GM18519 (cell line): ENCODE results near the gene RWDD4.

ENCODE experiments used
- ATAC-seq: cut with Tn5 transposase; IDR thresholded peaks from one replicate; pipeline ENCODE4 v1.9.1; 2021; ENCODE audit warnings: mild to moderate bottlenecking, moderate library complexity; ENCODE audit not compliant: unreplicated experiment, low FRiP score

RWDD4 gene

GRCh38 chr4:183659029-183659871, at the start of gene RWDD4, which contains the start of gene TRAPPC11:
Gene RWDD4 (minus strand): TSS chr4:183659185. CDS start chr4:183658952, 233 bp downstream.
Gene TRAPPC11 (plus strand): TSS chr4:183659293. CDS start chr4:183663868, 4,575 bp downstream.
- peak; percentile 98 for ATAC-seq

GRCh38 chr4:183702492-183702891, 43.5 kb upstream of the RWDD4 start:
- no peak for ATAC-seq

GRCh38 chr4:183700407-183700806, 41.4 kb upstream of the RWDD4 start:
- ATAC-seq: no peak

- no peak for ATAC-seq
Measured at GRCh38 chr4:183698909-183699308, 39.9 kb upstream of the RWDD4 start.

GRCh38 chr4:183691897-183692296, 32.9 kb upstream of the RWDD4 start:
- no peak for ATAC-seq

GRCh38 chr4:183691006-183691405, 32.0 kb upstream of the RWDD4 start:
- no peak for ATAC-seq

- no peak for ATAC-seq
Measured at GRCh38 chr4:183688216-183688615, 29.2 kb upstream of the RWDD4 start.

GRCh38 chr4:183686461-183686860, 27.5 kb upstream of the RWDD4 start:
- no peak for ATAC-seq

GRCh38 chr4:183681119-183681518, 22.1 kb upstream of the RWDD4 start:
- ATAC-seq: no peak

GRCh38 chr4:183675625-183676024, 16.6 kb upstream of the RWDD4 start:
- ATAC-seq: no peak

- no peak for ATAC-seq
Measured at GRCh38 chr4:183674153-183674552, 15.2 kb upstream of the RWDD4 start.

GRCh38 chr4:183670960-183671555, 12.1 kb upstream of the RWDD4 start:
- ATAC-seq: no peak

- no peak for ATAC-seq
Measured at GRCh38 chr4:183670251-183670650, 11.3 kb upstream of the RWDD4 start.

GRCh38 chr4:183666088-183666487, 7.1 kb upstream of the RWDD4 start:
- no peak for ATAC-seq

GRCh38 chr4:183659872-183660242, 872 bp upstream of the RWDD4 start:
- no peak for ATAC-seq

GRCh38 chr4:183658362-183659028, 490 bp downstream of the RWDD4 start:
- peak; percentile 29 for ATAC-seq

- no peak for ATAC-seq
Measured at GRCh38 chr4:183657564-183657963, 1.4 kb downstream of the RWDD4 start.

GRCh38 chr4:183645326-183645725, 13.7 kb downstream of the RWDD4 start:
- ATAC-seq: no peak

- ATAC-seq: no peak
Measured at GRCh38 chr4:183639291-183639690, 19.7 kb downstream of the RWDD4 start.

- no peak for ATAC-seq
Measured at GRCh38 chr4:183638436-183638835, 20.5 kb downstream of the RWDD4 start.

- ATAC-seq: no peak
Measured at GRCh38 chr4:183637461-183637860, 21.5 kb downstream of the RWDD4 start.
